ENCODE measurements around the gene CNN2. TPM values are rescaled to one million over a fixed set of nuclear protein-coding genes. Genes with fewer than 3 reads are reported as not detected.

Gene CNN2
- total and polyA plus RNA-seq, 3 experiments from 2014 or later = 78.1 to 792 (median 78.9) TPM

DNA sequence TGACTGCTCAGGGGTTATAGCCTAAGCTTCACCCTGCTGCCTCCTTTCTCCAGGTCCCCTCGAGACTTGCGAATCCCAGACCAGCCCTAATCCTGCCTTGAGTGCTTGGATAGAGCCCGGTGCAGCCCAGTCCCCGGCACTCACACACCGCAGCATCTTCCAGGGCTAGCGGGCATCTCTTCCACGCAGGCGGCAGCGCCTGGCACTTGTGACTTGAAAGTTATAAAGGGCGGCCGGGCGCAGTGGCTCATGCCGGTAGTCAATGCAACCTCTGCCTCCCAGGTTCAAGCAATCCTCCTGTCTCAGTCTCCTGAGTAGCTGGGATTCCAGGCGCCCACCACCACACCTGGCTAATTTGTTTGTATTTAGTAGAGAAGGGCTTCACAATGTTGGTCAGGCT lies 40.3 kb upstream of the CNN2 start:
- no peak overlapping the region for H3K4me3 ChIP-seq (ENCODE audit: low read length)
- CTCF ChIA-PET = interaction anchor here (2.9 to 5.5 kb wide), 2 partner anchors 64 to 122 kb away, joined by 29 to 116 read pairs; no protein-coding TSS in a partner anchor
- Mint-ChIP-seq H3K4me1 (peaks cover 15 to 30% (median 24%) of the 10 kb centered on the region in 3 donors), H3K9me3 (no peaks in the 10 kb centered on the region), H3K36me3 (peaks cover 0 to 45% (median 0%) of the 10 kb centered on the region in 3 donors), H3K27ac (peak overlapping the region in 2 of 8 donors; percentile 57 to 85), H3K4me3 (peak overlapping the region in 6 of 7 donors; percentile 26 to 94 (median 90)), H3K27me3 (no peaks in the 10 kb centered on the region)
- no peaks in the 10 kb centered on the region for H3K36me3 ChIP-seq (ENCODE audit: insufficient read depth, low read length)
- peak in 1 of 5 donors; percentile 42 for DNase-seq
- no peaks in the 10 kb centered on the region for H3K9me3 ChIP-seq (ENCODE audit: low read length)
- POLR2A ChIA-PET = interaction anchor here (1.7 to 2.9 kb wide), 3 partner anchors 11 to 67 kb away, joined by 3 to 24 read pairs (median 18); no protein-coding TSS in a partner anchor
- H3K27ac ChIP-seq (ENCODE audit: low read depth, low read length) = no peak overlapping the region
- H3K27me3 ChIP-seq (ENCODE audit: insufficient read depth, low read length, poor library complexity, severe bottlenecking) = no peaks in the 10 kb centered on the region
- peaks cover 18% of the 10 kb centered on the region for H3K4me1 ChIP-seq (ENCODE audit: insufficient read depth, low read length)

DNA sequence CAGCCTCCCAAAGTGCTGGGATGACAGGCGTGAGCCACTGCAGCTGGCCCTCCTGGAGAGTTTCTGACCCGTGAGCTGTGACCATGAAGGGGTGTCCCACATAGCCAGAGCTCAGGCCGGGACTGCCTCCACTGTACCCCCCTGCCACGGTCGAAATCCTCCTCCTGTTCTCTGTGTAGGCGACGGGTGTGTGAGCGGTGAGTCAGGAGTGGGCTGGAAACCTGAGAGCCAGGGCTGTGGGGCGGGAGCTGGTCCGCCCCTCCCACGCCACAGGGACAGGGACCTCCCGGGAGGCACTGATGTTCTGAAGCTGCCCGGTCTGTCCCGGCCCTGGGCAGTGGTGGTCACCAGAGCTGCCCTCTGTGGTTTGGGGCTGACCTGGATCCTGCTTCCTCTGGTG lies 38.3 kb upstream of the CNN2 start:
- ChIA-PET CTCF (interaction anchor here (0.7 to 1.9 kb wide), 3 partner anchors 8 to 124 kb away, joined by 3 to 6 read pairs (median 3); no protein-coding TSS in a partner anchor), POLR2A (no interaction called here)
- no peaks in the 10 kb centered on the region for H3K27me3 Mint-ChIP-seq

DNA sequence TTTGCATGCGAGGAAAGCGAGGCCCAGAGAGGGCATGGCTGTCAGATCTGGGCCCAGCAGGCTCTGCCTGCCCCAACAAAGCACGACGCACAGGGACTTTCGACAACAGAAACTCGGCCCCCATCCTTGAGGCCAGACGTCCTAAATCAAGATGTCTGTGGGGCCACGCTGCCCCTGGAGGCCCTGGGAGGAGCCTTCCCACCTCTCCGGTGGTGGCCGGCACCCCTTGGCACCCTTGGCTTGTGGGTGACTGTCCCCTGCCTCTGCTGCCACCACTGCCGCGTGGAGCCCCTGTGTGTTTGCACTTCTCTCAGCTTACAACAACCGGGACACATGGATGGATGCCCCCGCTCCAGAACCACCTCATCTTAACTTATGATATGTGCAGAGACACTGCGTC lies 37.9 kb upstream of the CNN2 start:
- H3K27ac Mint-ChIP-seq = peak overlapping the region in 1 of 8 donors; percentile 60
- no peaks in the 10 kb centered on the region for H3K9me3 Mint-ChIP-seq
- CTCF ChIA-PET = interaction anchor here (1.5 to 1.9 kb wide), 2 partner anchors 66 to 125 kb away, joined by 3 to 6 read pairs; no protein-coding TSS in a partner anchor
- peak in 1 of 5 donors; percentile 36 for DNase-seq
- Histone ChIP-seq H3K4me1 (ENCODE audit: insufficient read depth, low read length) (peaks cover 12% of the 10 kb centered on the region), H3K27ac (ENCODE audit: low read depth, low read length) (no peak overlapping the region), H3K9me3 (ENCODE audit: low read length) (no peaks in the 10 kb centered on the region), H3K4me3 (ENCODE audit: low read length) (no peak overlapping the region), H3K36me3 (ENCODE audit: insufficient read depth, low read length) (no peaks in the 10 kb centered on the region), H3K27me3 (ENCODE audit: insufficient read depth, low read length, poor library complexity, severe bottlenecking) (no peaks in the 10 kb centered on the region)
- H3K4me1 Mint-ChIP-seq = peaks cover 15 to 27% (median 24%) of the 10 kb centered on the region in 3 donors
- H3K36me3 Mint-ChIP-seq = peaks cover 0 to 54% (median 0%) of the 10 kb centered on the region in 3 donors
- POLR2A ChIA-PET = interaction anchor here (0.8 kb wide), 1 partner anchor 15 kb away, joined by 5 read pairs; no protein-coding TSS in a partner anchor
- peak overlapping the region in 1 of 7 donors; percentile 69 for H3K4me3 Mint-ChIP-seq
- H3K27me3 Mint-ChIP-seq = no peaks in the 10 kb centered on the region

More for the DNA sequence above, 38.3 kb upstream of the CNN2 start:
- peak in 1 of 5 donors; percentile 38 for DNase-seq
- H3K9me3 Mint-ChIP-seq = no peaks in the 10 kb centered on the region
- H3K27me3 ChIP-seq (ENCODE audit: insufficient read depth, low read length, poor library complexity, severe bottlenecking) = no peaks in the 10 kb centered on the region
- H3K4me1 ChIP-seq (ENCODE audit: insufficient read depth, low read length) = peaks cover 15% of the 10 kb centered on the region
- H3K9me3 ChIP-seq (ENCODE audit: low read length) = no peaks in the 10 kb centered on the region
- H3K4me3 ChIP-seq (ENCODE audit: low read length) = no peak overlapping the region
- peaks cover 15 to 27% (median 24%) of the 10 kb centered on the region in 3 donors for H3K4me1 Mint-ChIP-seq
- H3K36me3 ChIP-seq (ENCODE audit: insufficient read depth, low read length) = no peaks in the 10 kb centered on the region
- H3K27ac Mint-ChIP-seq = no peak overlapping the region
- H3K36me3 Mint-ChIP-seq = peaks cover 0 to 49% (median 0%) of the 10 kb centered on the region in 3 donors
- no peak overlapping the region for H3K4me3 Mint-ChIP-seq
- no peak overlapping the region for H3K27ac ChIP-seq (ENCODE audit: low read depth, low read length)

DNA sequence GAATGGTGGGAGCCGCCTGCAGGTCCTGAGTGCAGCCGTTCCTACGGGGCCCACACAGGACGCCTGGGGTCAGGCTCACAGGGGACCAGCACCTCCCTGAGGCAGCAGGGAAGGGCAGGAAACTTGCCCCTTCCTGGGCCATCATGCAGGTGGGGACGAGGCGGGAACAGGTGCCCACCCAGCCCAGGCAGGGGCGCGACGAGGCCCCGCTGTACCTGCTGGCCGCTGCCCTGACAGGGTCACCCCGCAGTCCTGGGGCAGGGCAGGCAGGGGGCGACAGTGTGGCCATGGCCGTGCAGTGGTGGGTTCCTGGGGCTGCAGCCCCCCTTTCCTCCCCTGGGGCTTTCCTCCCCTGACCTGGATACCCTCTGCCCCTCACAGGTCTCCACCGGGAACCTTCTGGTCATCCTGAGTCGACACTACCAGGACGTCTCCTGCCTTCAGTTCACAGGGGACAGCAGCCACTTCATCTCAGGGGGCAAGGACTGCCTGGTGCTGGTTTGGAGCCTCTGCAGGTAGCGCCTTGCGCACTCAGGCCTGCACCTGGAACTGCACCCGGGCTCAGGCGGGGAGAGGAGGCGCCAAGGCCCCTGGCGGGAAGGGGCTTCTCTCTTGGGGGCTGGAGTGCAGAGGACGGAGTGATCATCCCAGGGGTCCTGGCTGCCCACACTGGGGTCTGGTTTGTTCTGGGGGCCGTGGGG lies 36.9 kb upstream of the CNN2 start:
- peak in 1 of 5 donors; percentile 47 for DNase-seq
- CTCF ChIA-PET = interaction anchor here (1.5 kb wide), 1 partner anchor 126 kb away, joined by 3 read pairs; no protein-coding TSS in a partner anchor
- peaks cover 6% of the 10 kb centered on the region for H3K4me1 ChIP-seq (ENCODE audit: insufficient read depth, low read length)
- POLR2A ChIA-PET = interaction anchor here (0.8 kb wide), 1 partner anchor 14 kb away, joined by 5 read pairs; no protein-coding TSS in a partner anchor
- Mint-ChIP-seq H3K4me3 (no peak overlapping the region), H3K36me3 (peaks cover 0 to 54% (median 0%) of the 10 kb centered on the region in 3 donors), H3K27ac (peak overlapping the region in 1 of 8 donors; percentile 63), H3K27me3 (no peaks in the 10 kb centered on the region), H3K9me3 (no peaks in the 10 kb centered on the region), H3K4me1 (peaks cover 10 to 19% (median 14%) of the 10 kb centered on the region in 3 donors)
- H3K27ac ChIP-seq (ENCODE audit: low read depth, low read length) = no peak overlapping the region
- no peaks in the 10 kb centered on the region for H3K9me3 ChIP-seq (ENCODE audit: low read length)
- H3K36me3 ChIP-seq (ENCODE audit: insufficient read depth, low read length) = no peaks in the 10 kb centered on the region
- no peaks in the 10 kb centered on the region for H3K27me3 ChIP-seq (ENCODE audit: insufficient read depth, low read length, poor library complexity, severe bottlenecking)
- H3K4me3 ChIP-seq (ENCODE audit: low read length) = no peak overlapping the region

DNA sequence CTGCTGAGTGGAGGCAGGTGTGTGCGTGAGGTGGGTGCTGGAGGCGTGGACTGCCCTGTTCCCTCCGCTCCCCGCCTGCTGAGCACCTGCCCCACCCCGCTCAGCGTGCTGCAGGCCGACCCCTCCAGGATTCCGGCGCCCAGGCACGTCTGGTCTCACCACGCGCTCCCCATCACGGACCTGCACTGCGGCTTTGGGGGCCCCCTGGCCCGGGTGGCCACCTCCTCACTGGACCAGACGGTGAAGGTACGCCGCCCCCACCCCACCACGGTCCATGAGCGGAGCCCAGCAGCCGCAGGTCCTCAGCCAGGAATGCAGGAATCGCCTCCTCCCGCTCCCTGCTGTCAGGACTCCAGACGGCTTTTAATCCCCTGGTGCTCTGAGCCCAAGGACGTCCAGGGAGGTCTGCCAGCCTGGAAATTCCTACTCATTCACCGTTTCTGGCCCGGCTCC lies 36.3 kb upstream of the CNN2 start:
- DNase-seq = no peak
- ChIA-PET POLR2A (no interaction called here), CTCF (no interaction called here)
- Histone ChIP-seq H3K27me3 (ENCODE audit: insufficient read depth, low read length, poor library complexity, severe bottlenecking) (no peaks in the 10 kb centered on the region), H3K27ac (ENCODE audit: low read depth, low read length) (no peak overlapping the region), H3K9me3 (ENCODE audit: low read length) (no peaks in the 10 kb centered on the region), H3K4me3 (ENCODE audit: low read length) (no peak overlapping the region), H3K36me3 (ENCODE audit: insufficient read depth, low read length) (no peaks in the 10 kb centered on the region), H3K4me1 (ENCODE audit: insufficient read depth, low read length) (peaks cover under 1% of the 10 kb centered on the region)
- Mint-ChIP-seq H3K27me3 (no peaks in the 10 kb centered on the region), H3K4me3 (no peak overlapping the region), H3K36me3 (peaks cover 0 to 52% (median 0%) of the 10 kb centered on the region in 3 donors), H3K9me3 (no peaks in the 10 kb centered on the region), H3K4me1 (peaks cover 6 to 13% (median 9%) of the 10 kb centered on the region in 3 donors), H3K27ac (no peak overlapping the region)

DNA sequence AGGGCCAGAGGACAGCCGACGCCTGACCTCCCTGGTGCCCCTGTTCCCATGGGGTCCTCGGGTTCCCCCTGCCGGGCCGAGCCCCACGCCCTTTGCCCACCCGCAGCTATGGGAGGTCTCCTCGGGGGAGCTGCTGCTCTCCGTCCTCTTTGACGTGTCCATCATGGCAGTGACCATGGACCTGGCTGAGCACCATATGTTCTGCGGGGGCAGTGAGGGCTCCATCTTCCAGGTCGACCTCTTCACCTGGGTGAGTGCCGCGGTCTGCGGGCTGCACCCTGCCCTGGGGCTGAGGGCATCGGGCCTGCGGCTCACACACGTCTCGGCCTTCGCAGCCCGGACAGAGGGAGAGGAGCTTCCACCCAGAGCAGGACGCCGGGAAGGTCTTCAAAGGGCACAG lies 35.7 kb upstream of the CNN2 start:
- Mint-ChIP-seq H3K4me1 (peaks cover 2 to 12% (median 5%) of the 10 kb centered on the region in 3 donors), H3K36me3 (peaks cover 0 to 48% (median 0%) of the 10 kb centered on the region in 3 donors), H3K9me3 (no peaks in the 10 kb centered on the region), H3K27ac (peak overlapping the region in 2 of 8 donors; percentile 26 to 60), H3K4me3 (no peak overlapping the region), H3K27me3 (no peaks in the 10 kb centered on the region)
- Histone ChIP-seq H3K36me3 (ENCODE audit: insufficient read depth, low read length) (no peaks in the 10 kb centered on the region), H3K9me3 (ENCODE audit: low read length) (no peaks in the 10 kb centered on the region), H3K4me3 (ENCODE audit: low read length) (no peak overlapping the region), H3K4me1 (ENCODE audit: insufficient read depth, low read length) (peaks cover 2% of the 10 kb centered on the region), H3K27ac (ENCODE audit: low read depth, low read length) (no peak overlapping the region), H3K27me3 (ENCODE audit: insufficient read depth, low read length, poor library complexity, severe bottlenecking) (no peaks in the 10 kb centered on the region)
- POLR2A ChIA-PET = no interaction called here
- CTCF ChIA-PET = no interaction called here
- DNase-seq = no peak

DNA sequence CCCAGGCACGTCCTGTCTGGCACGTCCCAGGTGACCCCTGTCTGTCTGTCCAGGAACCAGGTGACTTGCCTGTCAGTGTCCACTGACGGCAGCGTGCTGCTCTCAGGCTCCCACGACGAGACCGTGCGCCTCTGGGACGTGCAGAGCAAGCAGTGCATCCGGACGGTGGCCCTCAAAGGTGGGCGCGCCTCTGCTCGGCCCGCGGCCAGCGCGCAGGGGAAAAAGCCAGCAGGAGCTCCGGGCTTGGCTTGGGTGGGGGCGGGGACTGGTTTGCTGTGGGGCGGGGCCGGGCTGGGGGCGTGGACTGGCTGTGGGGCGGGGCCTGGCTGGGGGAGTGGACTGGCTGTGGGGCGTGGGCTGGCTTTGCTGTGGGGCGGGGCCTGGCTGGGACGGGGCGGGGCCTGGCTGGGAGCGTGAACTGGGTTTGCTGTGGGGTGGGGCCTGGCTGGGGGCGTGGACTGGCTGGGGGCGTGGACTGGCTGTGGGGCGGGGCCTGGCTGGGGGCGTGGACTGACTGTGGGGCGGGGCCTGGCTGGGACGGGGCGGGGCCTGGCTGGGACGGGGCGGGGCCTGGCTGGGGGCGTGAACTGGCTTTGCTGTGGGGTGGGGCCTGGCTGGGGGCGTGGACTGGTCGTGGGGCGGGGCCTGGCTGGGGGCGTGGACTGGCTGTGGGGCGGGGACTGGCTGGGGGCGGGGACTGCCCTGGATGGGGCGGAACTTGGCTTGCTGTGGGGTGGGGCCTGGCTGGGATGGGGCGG lies 35.1 kb upstream of the CNN2 start:
- H3K27me3 ChIP-seq (ENCODE audit: insufficient read depth, low read length, poor library complexity, severe bottlenecking) = no peaks in the 10 kb centered on the region
- Mint-ChIP-seq H3K27me3 (peaks cover 0 to 1% of the 10 kb centered on the region in 2 donors), H3K4me3 (no peak overlapping the region), H3K27ac (peak overlapping the region in 1 of 8 donors; percentile 26), H3K36me3 (peaks cover 0 to 47% (median 0%) of the 10 kb centered on the region in 3 donors), H3K4me1 (peaks cover 3 to 16% (median 6%) of the 10 kb centered on the region in 3 donors), H3K9me3 (peaks cover 0 to under 1% (median 0%) of the 10 kb centered on the region in 5 donors)
- H3K27ac ChIP-seq (ENCODE audit: low read depth, low read length) = no peak overlapping the region
- POLR2A ChIA-PET = interaction anchor here (0.6 kb wide), 1 partner anchor 76 kb away, joined by 7 read pairs; no protein-coding TSS in a partner anchor
- H3K9me3 ChIP-seq (ENCODE audit: low read length) = no peaks in the 10 kb centered on the region
- peak; percentile 29 to 71 (median 56) for DNase-seq
- H3K4me3 ChIP-seq (ENCODE audit: low read length) = no peak overlapping the region
- no peaks in the 10 kb centered on the region for H3K36me3 ChIP-seq (ENCODE audit: insufficient read depth, low read length)
- peaks cover 8% of the 10 kb centered on the region for H3K4me1 ChIP-seq (ENCODE audit: insufficient read depth, low read length)
- CTCF ChIA-PET = interaction anchor here (1.2 kb wide), 1 partner anchor 71 kb away, joined by 3 read pairs; no protein-coding TSS in a partner anchor

All from CD8-positive, alpha-beta memory T cell (primary cell).